ENCODE measurements around the gene KRT16.

DNA sequence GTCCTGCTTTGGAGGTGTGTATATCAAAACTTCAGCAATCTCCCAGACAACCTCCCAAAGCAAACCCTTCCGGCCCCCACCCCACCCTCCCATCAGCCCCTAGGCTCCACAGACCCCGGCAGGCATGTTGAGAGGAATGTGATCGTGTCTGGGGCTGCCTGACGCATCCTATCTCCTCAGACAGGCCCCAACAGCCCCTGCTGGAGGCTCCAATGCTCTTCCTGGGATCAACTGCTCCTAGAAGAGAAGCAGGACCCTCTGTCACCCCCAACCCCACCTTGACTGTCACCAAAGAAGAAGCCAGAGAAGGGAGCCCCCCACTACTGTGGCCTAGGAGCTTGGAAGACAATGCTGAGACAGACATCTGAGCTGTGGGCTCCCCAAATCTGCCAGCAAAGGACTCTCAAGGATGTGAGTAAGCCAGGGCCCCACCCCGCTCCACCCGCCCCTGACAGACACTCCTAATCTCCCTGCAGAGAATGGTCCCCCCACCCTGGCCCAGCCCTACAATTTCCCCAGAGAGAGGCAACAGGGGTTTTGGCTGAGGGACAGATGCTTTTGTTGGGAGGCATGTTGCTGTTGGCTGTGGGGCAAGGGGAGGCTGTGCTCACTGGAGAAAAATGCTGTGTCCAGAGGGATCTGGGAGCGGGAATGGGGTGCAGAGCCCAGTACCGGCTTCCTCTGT, 24.3 kb downstream of the KRT16 start:
- TF ChIP-seq CTCF (IDR thresholded peaks at IDR 0.05; ENCODE audit: low read depth, low read length, poor library complexity, severe bottlenecking) (no peak), EZH2phosphoT487 (IDR thresholded peaks at IDR 0.05; ENCODE audit: borderline replicate concordance, low read length) (no peak)

Measured in DOHH2 (cell line).